ENCODE data around the gene ABCC4.

Gene ABCC4

DNA sequence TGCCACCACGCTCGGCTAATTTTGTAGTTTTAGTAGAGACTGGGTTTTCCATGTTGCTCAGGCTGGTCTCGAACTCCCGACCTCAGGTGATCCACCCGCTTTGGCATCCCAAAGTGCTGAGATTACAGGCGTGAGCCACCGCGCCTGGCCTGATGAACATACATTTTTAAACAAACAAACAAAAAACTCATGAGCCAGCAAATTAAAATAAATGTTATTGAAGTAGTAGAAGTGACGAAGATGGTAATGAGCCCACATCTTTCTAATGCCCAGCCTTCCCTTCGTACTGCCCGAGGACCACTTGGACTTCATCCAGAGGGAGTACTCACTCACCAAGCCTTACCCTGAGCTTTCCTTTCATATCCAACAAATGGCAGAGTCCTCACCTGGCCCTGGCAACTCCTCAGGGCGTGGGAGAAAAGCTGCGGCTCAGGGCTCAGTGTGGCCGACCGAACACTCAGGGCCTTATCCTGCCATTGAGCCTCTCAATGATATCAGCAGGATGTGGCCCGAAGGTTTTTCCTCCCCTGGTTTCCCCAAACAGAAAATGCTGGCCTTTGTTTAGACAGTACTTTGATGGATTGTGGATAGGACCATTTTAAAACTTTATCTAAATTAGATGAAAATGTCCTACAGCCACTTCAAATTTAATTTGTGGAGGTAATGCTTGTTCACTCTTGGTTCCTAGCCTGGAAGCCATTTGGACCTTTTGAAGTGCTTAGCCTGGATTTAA is 22.8 kb upstream of the ABCC4 start:
- Histone ChIP-seq H3K4me3 (ENCODE audit: low read depth, low read length) (no peak overlapping the region), H3K9me3 (ENCODE audit: control insufficient read depth, insufficient read depth, low read length) (no peaks in the 10 kb centered on the region)

DNA sequence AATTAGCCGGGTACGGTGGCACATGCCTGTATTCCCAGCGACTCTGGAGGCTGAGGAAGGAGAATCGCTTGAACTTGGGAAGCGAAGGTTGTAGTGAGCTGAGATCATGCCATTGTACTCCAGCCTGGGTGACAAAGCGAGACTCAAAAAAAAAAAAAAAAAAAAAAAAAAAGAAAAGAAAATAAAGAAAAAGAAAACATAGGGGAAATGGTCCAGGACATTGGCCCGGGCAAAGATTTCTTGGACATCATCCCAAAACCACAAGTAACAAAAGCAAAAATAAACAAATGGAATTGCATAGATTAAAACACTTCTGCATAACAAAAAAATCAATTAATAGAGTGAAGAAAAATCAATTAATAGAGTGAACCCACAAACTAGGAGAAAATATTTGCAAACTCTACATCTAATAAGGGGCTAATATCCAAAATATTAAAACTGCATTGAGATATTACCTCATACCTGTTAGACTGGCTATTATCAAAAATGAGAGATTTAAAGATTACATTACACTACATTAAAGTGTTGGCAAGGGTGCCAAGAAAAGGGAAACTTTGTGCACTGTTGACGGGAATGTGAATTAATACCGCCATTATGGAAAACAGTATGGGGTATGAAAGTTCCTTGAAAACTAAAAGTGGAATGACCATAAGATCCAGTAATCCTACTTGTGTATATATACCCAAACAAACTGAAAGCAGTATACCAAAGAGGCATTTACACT is 18.5 kb upstream of the ABCC4 start:
- Histone ChIP-seq H3K27ac (ENCODE audit: low read depth, low read length) (no peak overlapping the region), H3K27me3 (ENCODE audit: control insufficient read depth, insufficient read depth, low read length) (no peaks in the 10 kb centered on the region), H3K9me3 (ENCODE audit: control insufficient read depth, insufficient read depth, low read length) (no peaks in the 10 kb centered on the region), H3K36me3 (ENCODE audit: control insufficient read depth, insufficient read depth, low read length) (no peaks in the 10 kb centered on the region), H3K9ac (ENCODE audit: low read depth, low read length) (no peak overlapping the region), H3K4me3 (ENCODE audit: low read depth, low read length) (no peak overlapping the region), H3K4me1 (ENCODE audit: control insufficient read depth, insufficient read depth, low read length) (no peaks in the 10 kb centered on the region)

More for the DNA sequence above, 22.8 kb upstream of the ABCC4 start:
- no peaks in the 10 kb centered on the region for H3K27me3 ChIP-seq (ENCODE audit: control insufficient read depth, insufficient read depth, low read length)
- H3K4me1 ChIP-seq (ENCODE audit: control insufficient read depth, insufficient read depth, low read length): no peaks in the 10 kb centered on the region
- no peak overlapping the region for H3K27ac ChIP-seq (ENCODE audit: low read depth, low read length)
- H3K36me3 ChIP-seq (ENCODE audit: control insufficient read depth, insufficient read depth, low read length): no peaks in the 10 kb centered on the region
- H3K9ac ChIP-seq (ENCODE audit: low read depth, low read length): no peak overlapping the region

DNA sequence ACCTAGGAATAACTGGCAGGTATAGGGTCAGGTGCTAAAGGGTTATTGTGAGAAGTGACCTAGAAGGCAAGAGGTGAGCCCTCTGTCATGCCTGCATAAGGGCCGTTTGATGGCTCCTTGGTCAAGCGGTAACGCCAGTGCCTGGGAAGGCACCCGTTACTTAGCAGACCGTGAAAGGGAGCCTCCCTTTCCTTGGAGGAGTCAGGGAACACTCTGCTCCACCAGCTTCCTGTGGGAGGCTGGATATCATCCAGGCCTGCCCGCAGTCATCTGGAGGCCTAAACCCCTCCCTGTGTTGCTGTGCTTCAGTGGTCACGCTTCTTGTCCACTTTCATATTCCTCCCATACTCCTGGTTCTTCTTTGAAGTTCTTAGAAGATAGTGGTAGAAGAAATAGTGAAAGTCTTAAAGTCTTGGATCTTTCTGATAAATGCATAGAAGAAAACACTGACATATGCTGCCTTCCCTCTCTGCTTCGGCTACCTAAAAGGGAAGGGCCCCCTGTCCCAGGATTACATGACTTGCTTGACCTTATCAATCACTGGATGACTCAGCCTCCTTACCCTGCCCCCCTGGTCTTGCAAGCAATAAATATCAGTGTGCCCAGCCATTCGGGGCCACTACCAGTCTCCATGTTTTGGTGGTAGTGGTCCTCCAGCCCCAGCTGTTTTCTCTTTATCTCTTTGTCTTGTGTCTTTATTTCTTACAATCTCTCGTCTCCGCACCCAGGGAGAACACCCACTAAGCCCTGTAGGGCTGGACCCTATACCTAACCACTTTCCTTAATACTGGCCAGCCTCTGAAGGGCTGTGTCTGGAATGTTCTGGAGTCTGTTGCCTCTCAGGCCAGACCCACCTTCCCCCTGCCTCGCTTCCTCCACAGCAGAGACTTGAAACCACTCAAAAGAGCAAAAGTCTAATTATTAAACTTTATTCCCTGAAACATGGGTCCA is 16.1 kb upstream of the ABCC4 start:
- Histone ChIP-seq H3K36me3 (ENCODE audit: control insufficient read depth, insufficient read depth, low read length) (no peaks in the 10 kb centered on the region), H3K9ac (ENCODE audit: low read depth, low read length) (no peak overlapping the region), H3K4me1 (ENCODE audit: control insufficient read depth, insufficient read depth, low read length) (no peaks in the 10 kb centered on the region), H3K4me3 (ENCODE audit: low read depth, low read length) (no peak overlapping the region), H3K27me3 (ENCODE audit: control insufficient read depth, insufficient read depth, low read length) (no peaks in the 10 kb centered on the region), H3K9me3 (ENCODE audit: control insufficient read depth, insufficient read depth, low read length) (no peaks in the 10 kb centered on the region), H3K27ac (ENCODE audit: low read depth, low read length) (no peak overlapping the region)

DNA sequence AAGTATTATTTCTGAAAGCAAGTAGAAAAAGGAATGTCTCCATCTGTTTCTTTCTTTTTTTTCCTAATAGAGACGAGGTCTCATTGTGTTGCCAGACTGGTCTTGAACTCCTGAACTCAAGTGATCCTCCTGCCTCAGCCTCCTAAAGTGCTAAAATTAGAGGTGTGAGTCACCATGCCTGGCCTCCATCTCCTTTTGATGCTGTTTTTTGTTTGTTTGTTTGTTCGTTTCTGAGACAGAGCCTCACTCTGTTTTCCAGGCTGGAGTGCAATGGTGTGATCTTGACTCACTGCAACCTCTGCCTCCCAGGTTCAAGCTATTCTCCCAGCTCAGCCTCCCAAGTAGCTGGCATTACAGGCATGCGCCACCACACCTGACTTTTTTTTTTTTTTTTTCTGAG is 14.5 kb upstream of the ABCC4 start:
- H3K4me1 ChIP-seq (ENCODE audit: control insufficient read depth, insufficient read depth, low read length): no peaks in the 10 kb centered on the region
- no peaks in the 10 kb centered on the region for H3K27me3 ChIP-seq (ENCODE audit: control insufficient read depth, insufficient read depth, low read length)
- no peak overlapping the region for H3K27ac ChIP-seq (ENCODE audit: low read depth, low read length)
- no peak overlapping the region for H3K9ac ChIP-seq (ENCODE audit: low read depth, low read length)
- no peaks in the 10 kb centered on the region for H3K36me3 ChIP-seq (ENCODE audit: control insufficient read depth, insufficient read depth, low read length)
- H3K9me3 ChIP-seq (ENCODE audit: control insufficient read depth, insufficient read depth, low read length): no peaks in the 10 kb centered on the region
- no peak overlapping the region for H3K4me3 ChIP-seq (ENCODE audit: low read depth, low read length)

DNA sequence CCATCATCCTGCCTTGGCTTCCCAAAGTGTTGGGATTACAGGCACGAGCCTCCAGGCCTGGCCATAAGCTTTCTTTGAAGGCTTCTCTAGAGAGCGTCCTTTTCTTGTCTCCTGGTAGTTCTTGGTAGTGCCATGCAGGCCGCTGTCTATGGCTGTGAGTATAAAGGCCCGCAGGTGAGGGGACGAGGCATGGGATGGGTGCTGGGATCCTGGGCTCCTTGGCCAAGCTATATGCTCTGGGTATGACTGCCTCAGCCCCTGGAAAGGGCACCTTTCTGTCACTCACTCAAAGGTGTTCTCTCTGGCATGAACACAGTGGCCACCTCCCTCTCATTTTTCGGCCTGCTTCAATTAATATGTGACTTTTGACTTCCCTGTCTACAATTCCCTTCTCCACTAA is 6.3 kb upstream of the ABCC4 start:
- Histone ChIP-seq H3K27ac (ENCODE audit: low read depth, low read length) (no peak overlapping the region), H3K4me3 (ENCODE audit: low read depth, low read length) (no peak overlapping the region), H3K36me3 (ENCODE audit: control insufficient read depth, insufficient read depth, low read length) (no peaks in the 10 kb centered on the region), H3K27me3 (ENCODE audit: control insufficient read depth, insufficient read depth, low read length) (peaks cover 6% of the 10 kb centered on the region), H3K9me3 (ENCODE audit: control insufficient read depth, insufficient read depth, low read length) (no peaks in the 10 kb centered on the region), H3K4me1 (ENCODE audit: control insufficient read depth, insufficient read depth, low read length) (no peaks in the 10 kb centered on the region), H3K9ac (ENCODE audit: low read depth, low read length) (no peak overlapping the region)

DNA sequence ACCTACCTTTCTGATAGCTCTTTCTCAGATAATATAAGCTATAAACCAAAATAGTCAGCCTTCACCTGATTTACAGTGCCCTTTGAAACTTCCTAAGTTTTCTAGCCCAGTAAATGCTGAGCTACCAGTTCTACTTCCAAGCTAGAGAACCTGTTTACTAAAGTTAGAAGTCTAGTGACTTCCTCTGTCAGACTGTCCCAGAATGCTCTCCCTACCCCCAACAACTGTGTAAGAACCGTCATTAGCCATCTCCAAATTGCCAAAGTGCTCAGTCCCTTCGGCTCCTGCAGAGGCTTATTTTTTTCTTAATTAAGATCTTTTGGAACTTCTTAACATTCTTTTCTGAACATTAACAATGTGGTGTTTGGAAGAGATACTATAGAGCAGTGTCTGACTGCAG is 3.2 kb upstream of the ABCC4 start:
- Histone ChIP-seq H3K9me3 (ENCODE audit: control insufficient read depth, insufficient read depth, low read length) (no peaks in the 10 kb centered on the region), H3K9ac (ENCODE audit: low read depth, low read length) (no peak overlapping the region), H3K36me3 (ENCODE audit: control insufficient read depth, insufficient read depth, low read length) (no peaks in the 10 kb centered on the region), H3K4me1 (ENCODE audit: control insufficient read depth, insufficient read depth, low read length) (0 out of 2 replicates have a peak, but pooled peaks cover 4% of the 10 kb centered on the region), H3K27me3 (ENCODE audit: control insufficient read depth, insufficient read depth, low read length) (peaks cover 26% of the 10 kb centered on the region), H3K27ac (ENCODE audit: low read depth, low read length) (no peak overlapping the region), H3K4me3 (ENCODE audit: low read depth, low read length) (no peak overlapping the region)

DNA sequence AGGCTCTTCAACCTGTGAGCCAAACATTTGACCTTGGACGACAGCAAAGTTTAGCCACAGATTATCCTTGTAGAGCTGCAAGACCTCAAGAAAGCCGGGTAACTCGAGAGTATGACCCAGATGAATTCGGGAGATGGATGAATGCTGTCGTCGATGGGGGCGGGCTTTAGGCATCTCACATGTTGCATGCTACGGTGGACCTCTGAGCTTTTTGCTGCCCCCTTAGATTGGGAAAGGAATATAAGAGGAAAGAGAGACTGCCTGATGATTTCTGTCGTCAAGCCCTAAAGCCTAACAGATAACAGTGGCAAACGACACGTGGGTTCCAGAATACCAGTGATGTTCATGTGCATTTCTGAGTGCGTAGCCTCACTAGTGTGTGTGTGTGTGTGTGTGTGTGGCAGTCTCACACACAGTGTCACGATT is 730 bp upstream of the ABCC4 start:
- 0 out of 2 replicates have a peak, but pooled peaks cover 4% of the 10 kb centered on the region for H3K4me1 ChIP-seq (ENCODE audit: control insufficient read depth, insufficient read depth, low read length)
- no peaks in the 10 kb centered on the region for H3K36me3 ChIP-seq (ENCODE audit: control insufficient read depth, insufficient read depth, low read length)
- H3K9ac ChIP-seq (ENCODE audit: low read depth, low read length): no peak overlapping the region; the same call in 1 of the 2 replicates
- no peaks in the 10 kb centered on the region for H3K9me3 ChIP-seq (ENCODE audit: control insufficient read depth, insufficient read depth, low read length)
- H3K27me3 ChIP-seq (ENCODE audit: control insufficient read depth, insufficient read depth, low read length): peaks cover 26% of the 10 kb centered on the region
- no peak overlapping the region for H3K27ac ChIP-seq (ENCODE audit: low read depth, low read length)
- H3K4me3 ChIP-seq (ENCODE audit: low read depth, low read length): peak overlapping the region; percentile 69

DNA sequence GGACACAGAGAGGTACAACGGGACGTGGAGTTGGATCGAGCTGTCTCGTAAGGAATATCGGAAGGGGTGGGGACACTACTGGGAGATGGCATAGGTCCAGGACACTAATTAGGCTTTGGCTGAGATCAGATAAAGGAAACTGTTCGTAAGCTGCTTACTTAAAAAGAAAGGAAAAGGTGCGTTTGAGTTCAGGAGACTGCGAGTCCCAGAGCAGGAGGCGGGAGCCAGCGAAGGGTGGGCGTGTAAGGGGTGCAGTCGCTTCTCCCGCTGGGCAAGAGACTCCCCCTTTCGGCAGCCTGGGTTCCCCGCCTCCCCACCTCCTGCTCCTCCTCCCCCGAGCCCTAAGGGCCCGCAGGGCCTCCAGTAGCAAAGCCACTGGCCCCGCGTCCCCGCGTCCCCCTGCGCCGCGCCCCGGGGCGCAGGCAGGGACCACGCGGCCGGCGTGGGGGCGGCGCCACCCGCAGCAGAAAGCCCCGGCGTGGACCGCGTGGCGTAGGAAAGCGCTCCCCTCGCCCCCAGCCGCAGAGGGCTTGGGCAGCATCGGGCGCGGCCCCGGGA is 547 bp downstream of the ABCC4 start:
- 0 out of 2 replicates have a peak, but pooled peaks cover 4% of the 10 kb centered on the region for H3K4me1 ChIP-seq (ENCODE audit: control insufficient read depth, insufficient read depth, low read length)
- peak overlapping the region; percentile 69 for H3K4me3 ChIP-seq (ENCODE audit: low read depth, low read length)
- peak overlapping the region; percentile 26; the same call in 1 of the 2 replicates for H3K9ac ChIP-seq (ENCODE audit: low read depth, low read length)
- no peaks in the 10 kb centered on the region for H3K36me3 ChIP-seq (ENCODE audit: control insufficient read depth, insufficient read depth, low read length)
- peaks cover 26% of the 10 kb centered on the region for H3K27me3 ChIP-seq (ENCODE audit: control insufficient read depth, insufficient read depth, low read length)
- H3K27ac ChIP-seq (ENCODE audit: low read depth, low read length): no peak overlapping the region
- H3K9me3 ChIP-seq (ENCODE audit: control insufficient read depth, insufficient read depth, low read length): no peaks in the 10 kb centered on the region

DNA sequence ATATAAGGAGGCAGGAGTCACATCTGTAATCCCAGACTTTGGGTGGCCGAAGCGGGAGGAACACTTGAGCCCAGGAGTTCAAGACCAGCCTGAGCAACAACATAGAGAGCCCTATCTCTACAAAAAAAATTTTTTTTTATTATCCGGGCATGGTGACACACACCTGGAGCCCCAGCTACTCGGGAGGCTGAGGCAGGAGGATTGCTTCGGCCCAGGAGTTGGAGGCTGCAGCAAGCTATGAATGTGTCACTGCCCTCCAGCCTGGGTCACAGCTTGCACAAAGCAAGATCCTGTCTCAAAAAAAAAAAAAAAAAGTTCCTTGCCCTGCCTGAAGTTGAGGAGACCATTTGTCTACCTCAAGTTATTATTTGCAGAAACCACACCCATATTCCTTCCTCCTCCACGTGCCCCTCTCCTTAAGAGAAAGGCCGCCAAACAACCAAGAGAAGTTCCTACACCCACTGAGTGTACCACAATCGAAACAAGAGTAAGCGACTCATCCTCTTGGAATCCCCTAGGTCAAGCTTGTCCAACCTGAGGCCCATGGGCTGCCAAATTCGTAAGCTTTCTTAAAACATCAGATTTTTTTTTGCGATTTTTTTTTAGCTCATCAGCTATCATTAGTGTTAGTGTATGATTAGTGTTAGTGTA is 2.2 kb downstream of the ABCC4 start:
- Histone ChIP-seq H3K4me1 (ENCODE audit: control insufficient read depth, insufficient read depth, low read length) (0 out of 2 replicates have a peak, but pooled peaks cover 4% of the 10 kb centered on the region), H3K9ac (ENCODE audit: low read depth, low read length) (no peak overlapping the region), H3K36me3 (ENCODE audit: control insufficient read depth, insufficient read depth, low read length) (no peaks in the 10 kb centered on the region), H3K9me3 (ENCODE audit: control insufficient read depth, insufficient read depth, low read length) (no peaks in the 10 kb centered on the region), H3K27me3 (ENCODE audit: control insufficient read depth, insufficient read depth, low read length) (peaks cover 26% of the 10 kb centered on the region), H3K4me3 (ENCODE audit: low read depth, low read length) (no peak overlapping the region), H3K27ac (ENCODE audit: low read depth, low read length) (no peak overlapping the region)

Data from HUES48 (cell line).